Measurements from ENCODE around the gene ATP5F1D. TPM values are rescaled to one million over a fixed set of nuclear protein-coding genes. Genes with fewer than 3 reads are reported as not detected.

Gene ATP5F1D
- total RNA-seq, 1 donor from 2014 or later = 15.7 TPM

DNA sequence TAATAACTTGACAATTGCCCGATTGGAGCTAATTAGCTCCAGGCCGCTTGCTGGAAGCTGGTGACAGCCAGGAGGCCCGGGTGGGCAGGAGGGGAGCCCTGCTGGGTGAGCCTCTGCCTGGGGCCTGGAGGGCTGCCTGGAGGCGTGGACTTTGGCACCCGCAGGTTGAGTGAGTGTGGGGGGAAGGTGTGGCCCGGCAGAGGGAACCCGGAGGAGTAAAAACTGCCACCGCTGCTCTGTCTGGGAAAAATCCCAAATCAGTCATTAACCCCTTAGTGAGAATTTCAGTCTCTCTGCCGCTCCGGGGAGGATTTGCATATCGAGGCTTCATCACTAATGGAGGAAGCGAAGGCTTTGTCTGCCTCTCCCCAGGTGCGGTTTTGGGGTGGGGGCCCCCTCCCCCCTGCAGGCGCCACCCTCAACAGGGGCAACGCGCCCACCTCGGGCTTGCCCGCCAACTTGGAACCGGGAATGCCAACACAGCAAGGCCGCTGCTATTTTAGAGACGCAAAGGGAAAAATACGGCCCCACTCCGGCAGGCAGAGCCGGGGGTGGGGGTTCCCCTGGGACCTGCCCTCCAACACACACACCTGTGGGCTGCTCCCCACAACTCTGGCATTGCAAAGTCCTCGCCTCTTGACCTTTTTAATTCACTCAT, 50.3 kb downstream of the ATP5F1D start:
- no peak for DNase-seq (ENCODE audit: low read depth in 2 of 2)

DNA sequence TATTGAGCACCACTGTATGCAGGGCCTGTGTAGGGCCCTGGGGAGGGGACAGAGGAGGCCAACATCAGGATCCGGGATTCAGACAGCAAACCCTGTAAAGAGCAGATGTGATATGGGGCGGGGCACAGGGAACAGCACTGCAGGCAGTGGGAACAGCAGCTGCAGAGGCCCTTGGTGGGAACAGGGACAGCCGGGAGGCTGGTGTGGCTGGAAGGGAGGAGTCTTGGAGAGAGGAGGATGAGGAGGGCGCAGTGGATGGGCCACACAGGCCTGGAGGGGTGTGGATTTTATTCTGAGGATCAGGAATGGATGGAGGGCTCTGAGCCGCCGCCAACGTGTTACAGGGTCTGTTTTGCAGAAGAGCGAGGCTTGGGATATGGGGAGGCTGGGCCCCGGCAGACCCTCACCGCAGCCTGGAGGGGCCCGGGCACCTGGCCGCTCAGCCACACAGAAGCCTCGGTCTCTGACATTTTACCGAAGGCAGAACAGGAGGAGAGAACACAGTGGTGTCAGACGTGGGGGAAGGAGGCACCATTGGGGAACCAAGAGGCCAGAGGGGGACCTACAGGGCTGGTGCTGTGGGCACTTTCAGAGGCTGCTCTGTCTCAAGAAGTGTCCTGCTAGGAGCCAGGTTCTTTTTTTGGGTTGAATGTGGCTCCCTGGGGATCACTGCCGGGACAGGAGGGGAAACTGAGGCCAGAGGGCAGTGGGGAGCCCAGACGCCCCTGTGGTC, 51.0 kb downstream of the ATP5F1D start:
- DNase-seq (ENCODE audit: low read depth in 2 of 2) = no peak

DNA sequence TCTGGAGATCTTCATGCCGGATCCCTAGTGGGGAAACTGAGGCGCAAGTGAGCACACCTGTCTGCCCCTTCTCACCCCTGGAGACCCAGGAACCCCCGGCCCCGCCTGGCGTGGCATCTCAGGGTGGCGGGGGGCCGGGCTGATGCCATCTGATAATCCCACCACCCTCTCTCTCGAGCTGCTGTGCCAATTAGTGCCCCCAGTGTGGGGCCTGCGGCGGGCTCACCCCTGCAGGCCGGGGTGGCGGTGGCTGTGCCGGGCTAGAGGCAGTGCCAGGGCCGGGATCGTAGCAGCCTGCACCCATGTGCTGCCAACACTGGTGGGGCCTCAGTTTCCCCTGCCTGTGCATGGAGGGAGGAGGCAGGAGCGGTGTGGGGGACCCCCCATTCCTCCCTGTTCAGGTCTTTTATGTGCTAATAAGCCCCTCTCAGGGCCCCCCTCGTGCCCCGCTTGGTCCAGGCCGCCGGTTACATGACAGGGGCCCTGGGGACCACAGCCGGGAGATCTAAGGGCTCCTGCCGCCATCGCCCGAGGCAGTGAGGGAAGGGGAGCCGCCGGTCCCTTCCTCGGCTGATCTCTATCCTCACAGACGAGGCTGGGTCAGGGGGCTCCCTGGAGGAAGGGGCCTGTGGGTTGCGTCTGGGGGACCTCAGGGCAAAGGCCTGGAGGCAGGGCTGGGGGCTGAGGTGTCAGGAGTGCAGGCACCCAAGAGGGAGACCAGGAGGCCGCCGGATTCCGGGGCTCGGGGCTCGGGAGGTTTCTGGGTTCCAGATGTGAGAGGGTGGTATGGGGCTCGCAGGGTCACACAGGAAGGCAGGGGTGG, 52.4 kb downstream of the ATP5F1D start:
- no peak for DNase-seq (ENCODE audit: low read depth in 2 of 2)

Other genes starting within 250 kb of the ATP5F1D start
- under 0.01 and 0.44 TPM in 2 replicates for gene GRIN3B, start 241.3 kb upstream of the ATP5F1D start, total RNA-seq
- 29.4 and 43.8 TPM in 2 replicates for gene TMEM259, start 220.6 kb upstream of the ATP5F1D start, total RNA-seq
- gene RNU6-2, start 220.2 kb upstream of the ATP5F1D start, total RNA-seq = not detected in 2 replicates
- gene CNN2, start 215.1 kb upstream of the ATP5F1D start, total RNA-seq = 59.1 and 83.9 TPM in 2 replicates
- gene ABCA7, start 201.6 kb upstream of the ATP5F1D start, total RNA-seq = 3.1 and 3.4 TPM in 2 replicates
- 17.7 and 19.6 TPM in 2 replicates for gene ARHGAP45, start 174.6 kb upstream of the ATP5F1D start, total RNA-seq
- 50.4 and 63.4 TPM in 2 replicates for gene POLR2E, start 146.4 kb upstream of the ATP5F1D start, total RNA-seq
- gene GPX4, start 137.8 kb upstream of the ATP5F1D start, total RNA-seq = 415 and 423 TPM in 2 replicates
- 14.8 and 28.2 TPM in 2 replicates for gene SBNO2, start 67.5 kb upstream of the ATP5F1D start, total RNA-seq
- 46.6 and 70.4 TPM in 2 replicates for gene STK11, start 36.0 kb upstream of the ATP5F1D start, total RNA-seq
- 0.65 and 1.2 TPM in 2 replicates for gene CBARP, start 3.7 kb upstream of the ATP5F1D start, total RNA-seq
- gene MIDN, start 6.8 kb downstream of the ATP5F1D start, total RNA-seq = 3.2 and 5.4 TPM in 2 replicates
- 95.4 and 115 TPM in 2 replicates for gene CIRBP, start 27.6 kb downstream of the ATP5F1D start, total RNA-seq
- 16.9 and 17.0 TPM in 2 replicates for gene FAM174C, start 33.8 kb downstream of the ATP5F1D start, total RNA-seq
- under 0.01 TPM in 1 of 2 replicates, not detected in the other for gene EFNA2, start 44.1 kb downstream of the ATP5F1D start, total RNA-seq
- 64.9 and 110 TPM in 2 replicates for gene NDUFS7, start 142.2 kb downstream of the ATP5F1D start, total RNA-seq
- 8.3 and 12.6 TPM in 2 replicates for gene GAMT, start 159.8 kb downstream of the ATP5F1D start, total RNA-seq
- 46.4 and 48.4 TPM in 2 replicates for gene DAZAP1, start 165.8 kb downstream of the ATP5F1D start, total RNA-seq
- 338 and 383 TPM in 2 replicates for gene RPS15, start 196.6 kb downstream of the ATP5F1D start, total RNA-seq
- under 0.01 TPM in 2 replicates for gene APC2, start 208.4 kb downstream of the ATP5F1D start, total RNA-seq
- 13.5 and 17.5 TPM in 2 replicates for gene C19orf25, start 237.5 kb downstream of the ATP5F1D start, total RNA-seq
- 0.44 and 0.60 TPM in 2 replicates for gene PCSK4, start 248.6 kb downstream of the ATP5F1D start, total RNA-seq
- gene REEP6, start 249.4 kb downstream of the ATP5F1D start, total RNA-seq = 0.20 and 0.44 TPM in 2 replicates

All from lung microvascular endothelial cell (primary cell).